Endothelial cell (in vitro differentiated cells): Measurements from ENCODE around the gene GABPB1. TPM values are rescaled to one million over a fixed set of nuclear protein-coding genes. Genes with fewer than 3 reads are reported as not detected.

Experiments
- DNase-seq: peaks from one replicate; pipeline ENCODE4 v3.0.0; 2021; ENCODE audit warnings: low spot score
- H3K27ac Mint-ChIP-seq: one replicate; pipeline ENCODE4 v1.8.0; 2021; ENCODE audit warnings: mixed read lengths, inconsistent platforms; ENCODE audit not compliant: unreplicated experiment
- H3K27me3 Mint-ChIP-seq: one replicate; pipeline ENCODE4 v1.8.0; 2021; ENCODE audit warnings: mild to moderate bottlenecking, moderate library complexity, mixed read lengths, inconsistent platforms; ENCODE audit not compliant: unreplicated experiment
- H3K36me3 Mint-ChIP-seq: one replicate; pipeline ENCODE4 v1.8.0; 2021; ENCODE audit warnings: mild to moderate bottlenecking, low read depth, mixed read lengths, inconsistent platforms; ENCODE audit not compliant: unreplicated experiment
- H3K4me1 Mint-ChIP-seq: one replicate; pipeline ENCODE4 v1.8.0; 2021; ENCODE audit warnings: mild to moderate bottlenecking, mixed read lengths, inconsistent platforms; ENCODE audit not compliant: unreplicated experiment
- H3K4me3 Mint-ChIP-seq: one replicate; pipeline ENCODE4 v1.8.0; 2021; ENCODE audit warnings: mild to moderate bottlenecking, mixed read lengths, inconsistent platforms; ENCODE audit not compliant: unreplicated experiment
- H3K9me3 Mint-ChIP-seq: one replicate; pipeline ENCODE4 v1.8.0; 2021; ENCODE audit warnings: mixed read lengths, inconsistent platforms; ENCODE audit not compliant: unreplicated experiment
- CTCF ChIP-seq: fragments of 200-600 bp; sonication (generic); IDR thresholded peaks from one replicate; pipeline ENCODE4 v1.5.0; 2021; ENCODE audit warnings: antibody characterized with exemption; ENCODE audit not compliant: unreplicated experiment
- total RNA-seq: library from RNA; stranded (reverse); fragmentation: NEBNext Ultra II Directional; extraction: Animal tissue kit (Norgen Biotek cat#: 25700); gene quantifications from one replicate; pipeline ENCODE4 v1.2.1, GENCODE V29; 2021; ENCODE audit not compliant: unreplicated experiment

Gene GABPB1
- total RNA-seq, 1 donor from 2014 or later, result 58.5 TPM

DNA sequence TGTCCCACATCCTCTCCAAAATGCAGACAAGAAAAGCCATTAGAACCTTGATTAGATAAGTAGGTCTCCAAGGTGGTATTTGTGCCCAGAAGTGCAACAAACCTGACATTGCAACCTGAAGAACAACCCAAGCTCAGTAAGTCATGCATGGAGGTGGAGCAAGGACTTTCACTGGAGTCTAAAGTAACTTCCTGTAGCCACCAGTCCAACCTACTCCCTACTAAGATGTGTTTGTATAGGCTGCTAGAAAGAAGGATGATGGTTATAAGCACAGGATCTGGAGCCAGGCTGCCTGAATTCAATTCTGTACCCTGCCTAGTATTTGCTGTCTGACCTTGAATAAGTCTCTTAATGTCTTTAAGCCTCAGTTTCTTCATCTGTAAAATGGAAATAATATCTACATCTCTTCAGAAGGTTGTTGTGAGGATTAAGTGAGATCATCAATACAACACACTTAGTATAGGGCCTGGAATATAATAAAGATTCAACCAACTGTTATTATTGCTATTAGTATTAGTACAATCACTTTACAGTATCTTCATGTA lies 121.7 kb downstream of the GABPB1 start:
- no peak overlapping the region for H3K4me3 Mint-ChIP-seq
- no peak overlapping the region for H3K27ac Mint-ChIP-seq
- no peak for TF ChIP-seq CTCF
- H3K36me3 Mint-ChIP-seq, result no peaks in the 10 kb centered on the region
- no peaks in the 10 kb centered on the region for H3K27me3 Mint-ChIP-seq
- DNase-seq, result no peak
- no peaks in the 10 kb centered on the region for H3K9me3 Mint-ChIP-seq
- H3K4me1 Mint-ChIP-seq, result no peaks in the 10 kb centered on the region

- Mint-ChIP-seq H3K4me1 (no peaks in the 10 kb centered on the region), H3K36me3 (no peaks in the 10 kb centered on the region), H3K27ac (no peak overlapping the region), H3K27me3 (no peaks in the 10 kb centered on the region), H3K4me3 (no peak overlapping the region), H3K9me3 (no peaks in the 10 kb centered on the region)
- TF ChIP-seq CTCF, result no peak
- DNase-seq, result no peak
Observed at GRCh38 chr15:50232791-50233190, 122.2 kb downstream of the GABPB1 start.

DNA sequence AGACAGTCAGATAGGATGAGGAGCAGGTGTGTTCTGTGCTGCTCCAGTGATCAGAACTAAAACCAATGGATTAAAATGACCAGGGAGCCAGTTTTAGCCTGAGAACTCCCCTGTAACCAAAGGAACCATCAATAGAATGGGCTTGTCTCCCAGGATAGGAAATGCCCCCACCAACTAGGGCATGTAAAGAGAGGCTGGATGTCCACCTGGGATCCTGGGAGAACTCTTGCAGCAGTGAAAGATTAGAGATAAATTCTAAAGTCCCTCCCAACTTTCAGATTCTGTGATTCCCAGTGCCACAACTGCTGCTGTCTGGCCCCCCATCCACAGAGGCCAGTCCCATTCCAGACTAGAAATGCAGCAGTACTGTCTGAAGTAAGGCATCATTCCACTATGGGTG lies 123.2 kb downstream of the GABPB1 start:
- Mint-ChIP-seq H3K4me1 (no peaks in the 10 kb centered on the region), H3K4me3 (no peak overlapping the region), H3K9me3 (no peaks in the 10 kb centered on the region), H3K36me3 (no peaks in the 10 kb centered on the region), H3K27ac (no peak overlapping the region), H3K27me3 (no peaks in the 10 kb centered on the region)
- no peak for TF ChIP-seq CTCF
- no peak for DNase-seq

DNA sequence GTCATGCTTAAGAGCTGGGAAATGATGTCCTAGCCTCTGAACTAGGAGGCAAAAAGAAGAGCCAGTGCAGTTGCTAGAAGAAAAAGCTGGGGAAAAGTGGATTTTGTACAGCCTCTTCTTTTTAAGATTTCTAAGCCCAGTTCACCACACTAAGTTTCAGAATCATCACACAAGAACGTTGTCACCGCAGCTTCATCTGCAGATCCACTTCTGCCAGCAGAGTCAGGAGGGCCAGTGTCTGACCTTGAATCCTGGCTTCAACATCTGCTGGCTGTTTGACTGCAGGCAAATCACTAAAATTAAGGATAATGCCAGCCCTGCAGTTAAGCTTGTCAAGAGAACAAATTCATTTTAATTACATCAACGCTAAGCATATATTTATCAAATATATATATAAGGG lies 125.7 kb downstream of the GABPB1 start:
- Mint-ChIP-seq H3K9me3 (no peaks in the 10 kb centered on the region), H3K27me3 (no peaks in the 10 kb centered on the region), H3K36me3 (no peaks in the 10 kb centered on the region), H3K4me3 (no peak overlapping the region), H3K4me1 (no peaks in the 10 kb centered on the region), H3K27ac (no peak overlapping the region)
- DNase-seq, result no peak
- TF ChIP-seq CTCF, result no peak

GRCh38 chr15:50228866-50229265 lies 126.1 kb downstream of the GABPB1 start:
- H3K27me3 Mint-ChIP-seq, result no peaks in the 10 kb centered on the region
- H3K4me1 Mint-ChIP-seq, result no peaks in the 10 kb centered on the region
- H3K9me3 Mint-ChIP-seq, result no peaks in the 10 kb centered on the region
- no peak overlapping the region for H3K27ac Mint-ChIP-seq
- TF ChIP-seq CTCF, result no peak
- H3K4me3 Mint-ChIP-seq, result no peak overlapping the region
- DNase-seq, result no peak
- H3K36me3 Mint-ChIP-seq, result no peaks in the 10 kb centered on the region
